H1 (cell line): Measurements from ENCODE around the gene TOGARAM1. TPM values are rescaled to one million over a fixed set of nuclear protein-coding genes. Genes with fewer than 3 reads are reported as not detected.

Source experiments
- CTCF ChIA-PET: fragments of 300-600 bp; sonication (Branson Sonifier 250); formaldehyde crosslinking; loops from one replicate; lab custom pipeline; 2021; ENCODE audit not compliant: partially characterized antibody; lab: Charles Lee
- POLR2A ChIA-PET: fragments of 300-600 bp; sonication (Branson Sonifier 250); formaldehyde crosslinking; loops from one replicate; lab custom pipeline; 2021; ENCODE audit warnings: inconsistent platforms; ENCODE audit not compliant: partially characterized antibody; lab: Charles Lee
- DNase-seq, 2 experiments: peaks; one replicate each; pipeline versions ENCODE4 v3.0.0 to v3.0.0-alpha.2; 2010 to 2022; ENCODE audit warnings: low spot score in 2 of 2, low read depth in 1 of 2, mixed read lengths in 1 of 2
- FAIRE-seq: peaks from 2 replicates; lab custom pipeline; 2011; peaks lifted over from hg19 to GRCh38; lab: Jason Lieb, UNC
- H2AFZ ChIP-seq: 2 replicates; pipeline ENCODE4 v1.8.1; 2012; ENCODE audit warnings: low read length, inconsistent platforms
- H2AK5ac ChIP-seq: 2 replicates; pipeline ENCODE4 v1.6.1; 2013; ENCODE audit warnings: low read depth, low read length
- H2BK120ac ChIP-seq: replicated peaks from 2 replicates; pipeline ENCODE3; 2013; ENCODE audit warnings: low read depth, low read length, inconsistent platforms
- H2BK12ac ChIP-seq: 2 replicates; pipeline ENCODE4 v1.6.1; 2013; ENCODE audit warnings: low read depth, low read length
- H2BK15ac ChIP-seq: 2 replicates; pipeline ENCODE4 v1.6.1; 2013; ENCODE audit warnings: low read length
- H2BK20ac ChIP-seq: 2 replicates; pipeline ENCODE4 v1.6.1; 2013; ENCODE audit warnings: low read length
- H2BK5ac ChIP-seq: 2 replicates; pipeline ENCODE4 v1.6.1; 2013; ENCODE audit warnings: low read depth, low read length
- H3K14ac ChIP-seq: 2 replicates; pipeline ENCODE4 v1.6.1; 2013; ENCODE audit warnings: inconsistent platforms; ENCODE audit not compliant: insufficient read length
- H3K18ac ChIP-seq: 2 replicates; pipeline ENCODE4 v1.6.1; 2013; ENCODE audit warnings: low read length; ENCODE audit errors: extremely low read depth
- H3K23ac ChIP-seq: 2 replicates; pipeline ENCODE4 v1.6.1; 2013; ENCODE audit warnings: inconsistent platforms; ENCODE audit not compliant: insufficient read length
- H3K23me2 ChIP-seq: 2 replicates; pipeline ENCODE4 v1.6.1; 2013; ENCODE audit warnings: low read depth, low read length
- H3K27ac ChIP-seq: 2 replicates; pipeline ENCODE4 v1.6.1; 2011; ENCODE audit warnings: low read depth, low read length, inconsistent platforms
- H3K27me3 ChIP-seq, 4 experiments: replicated peaks in 1 of 4; 1 replicate in 1 of 4; 2 replicates in 3 of 4; pipeline versions ENCODE4 v1.6.1 to v1.8.1; 2011 to 2013; ENCODE audit warnings: low read length in 3 of 4, mild to moderate bottlenecking in 3 of 4, inconsistent platforms in 2 of 4, mixed read lengths in 2 of 4, moderate library complexity in 1 of 4; ENCODE audit not compliant: control insufficient read depth in 3 of 4, insufficient read depth in 3 of 4; ENCODE audit errors: extremely low read depth in 1 of 4
- H3K36me3 ChIP-seq, 4 experiments: 2 replicates each; pipeline versions ENCODE4 v1.6.1 to v1.8.1; 2011 to 2013; ENCODE audit warnings: mild to moderate bottlenecking in 4 of 4, low read length in 3 of 4, moderate library complexity in 2 of 4, control low read depth in 1 of 4, inconsistent platforms in 1 of 4; ENCODE audit not compliant: insufficient read depth in 4 of 4, control insufficient read depth in 2 of 4
- H3K4ac ChIP-seq: replicated peaks from 2 replicates; pipeline ENCODE3; 2013; ENCODE audit warnings: low read length, low read depth, mixed read lengths, inconsistent platforms; ENCODE audit not compliant: insufficient read length
- H3K4me1 ChIP-seq, 4 experiments: replicated peaks in 1 of 4; 1 replicate in 1 of 4; 2 replicates in 3 of 4; pipeline versions ENCODE4 v1.6.1 to v1.8.1; 2011 to 2013; ENCODE audit warnings: low read length in 3 of 4, inconsistent platforms in 2 of 4, mixed read lengths in 1 of 4; ENCODE audit not compliant: insufficient read depth in 4 of 4, control insufficient read depth in 3 of 4
- H3K4me2 ChIP-seq, 2 experiments: 2 replicates each; pipeline versions ENCODE4 v1.6.1 to v1.8.1; 2011 to 2013; ENCODE audit warnings: low read depth in 2 of 2, low read length in 2 of 2, control low read depth in 1 of 2, inconsistent platforms in 1 of 2, mild to moderate bottlenecking in 1 of 2; ENCODE audit not compliant: insufficient read depth in 1 of 2
- H3K4me3 ChIP-seq, 4 experiments: fragments of 200-600, 300-600 bp in 1 of 4; sonication (generic), shearing (Covaris generic), sonication (Bioruptor Twin) in 1 of 4; 2 replicates each; pipeline versions ENCODE4 v1.5.1 to v1.8.1; 2011 to 2016; ENCODE audit warnings: low read length in 4 of 4, low read depth in 3 of 4, control low read depth in 2 of 4, inconsistent platforms in 2 of 4, mild to moderate bottlenecking in 2 of 4, mixed read lengths in 1 of 4, moderate library complexity in 1 of 4; ENCODE audit not compliant: insufficient read depth in 2 of 4; ENCODE audit errors: extremely low read depth in 1 of 4
- H3K56ac ChIP-seq: replicated peaks from 2 replicates; pipeline ENCODE3; 2013; ENCODE audit warnings: low read depth, mild to moderate bottlenecking, mixed read lengths, low read length, inconsistent platforms; ENCODE audit not compliant: insufficient read length
- H3K79me1 ChIP-seq: 2 replicates; pipeline ENCODE4 v1.6.1; 2013; ENCODE audit warnings: low read depth, low read length, control low read depth
- H3K79me2 ChIP-seq, 2 experiments: 2 replicates each; pipeline versions ENCODE4 v1.6.1 to v1.8.1; 2012 to 2013; ENCODE audit warnings: low read length in 2 of 2, mild to moderate bottlenecking in 2 of 2, inconsistent platforms in 1 of 2; ENCODE audit not compliant: insufficient read depth in 2 of 2, control insufficient read depth in 1 of 2
- H3K9ac ChIP-seq, 4 experiments: replicated peaks in 1 of 4; 1 replicate in 1 of 4; 2 replicates in 3 of 4; pipeline versions ENCODE4 v1.6.1 to v1.8.1; 2011 to 2013; ENCODE audit warnings: low read depth in 3 of 4, low read length in 3 of 4, control low read depth in 2 of 4, mild to moderate bottlenecking in 2 of 4, moderate library complexity in 2 of 4, inconsistent platforms in 1 of 4; ENCODE audit errors: extremely low read depth in 1 of 4
- H3K9me3 ChIP-seq, 2 experiments: 2 replicates each; pipeline versions ENCODE4 v1.6.1 to v1.8.1; 2012 to 2013; ENCODE audit warnings: mild to moderate bottlenecking in 2 of 2, moderate library complexity in 2 of 2, control low read depth in 1 of 2, inconsistent platforms in 1 of 2, low read depth in 1 of 2, low read length in 1 of 2, mixed read lengths in 1 of 2; ENCODE audit not compliant: insufficient read depth in 2 of 2
- H4K20me1 ChIP-seq, 2 experiments: replicated peaks in 1 of 2; 2 replicates each; pipeline versions ENCODE3 to v1.8.1; 2011 to 2013; ENCODE audit warnings: inconsistent platforms in 2 of 2, low read length in 2 of 2, mild to moderate bottlenecking in 1 of 2; ENCODE audit not compliant: insufficient read depth in 2 of 2, control insufficient read depth in 1 of 2
- H4K5ac ChIP-seq: 2 replicates; pipeline ENCODE4 v1.6.1; 2013; ENCODE audit warnings: low read length, low read depth, mixed read lengths, inconsistent platforms; ENCODE audit not compliant: insufficient read length
- H4K8ac ChIP-seq: 2 replicates; pipeline ENCODE4 v1.8.0; 2013; ENCODE audit warnings: mild to moderate bottlenecking, moderate library complexity, low read length, inconsistent platforms; ENCODE audit not compliant: insufficient read depth; ENCODE audit errors: extremely low read depth
- H4K91ac ChIP-seq: replicated peaks from 2 replicates; pipeline ENCODE3; 2013; ENCODE audit warnings: low read length, mixed read lengths, inconsistent platforms; ENCODE audit not compliant: insufficient read length
- ASH2L ChIP-seq: fragments of 200-600, 300-600 bp; sonication (generic); IDR thresholded peaks from one replicate; pipeline ENCODE4 v1.7.1; 2017; ENCODE audit warnings: low read length
- CEBPB ChIP-seq: IDR thresholded peaks from 2 replicates; pipeline ENCODE4 v1.6.1; 2012; ENCODE audit warnings: low read depth, low read length
- HDAC2 ChIP-seq, 2 experiments: fragments of 300-600 bp in 1 of 2; sonication (generic) in 1 of 2; IDR thresholded peaks; 2 replicates each; pipeline ENCODE4 v1.6.1; 2011 to 2012; ENCODE audit warnings: low read depth in 2 of 2, low read length in 2 of 2, mild to moderate bottlenecking in 2 of 2, moderate library complexity in 2 of 2, borderline replicate concordance in 1 of 2, inconsistent platforms in 1 of 2
- JUN ChIP-seq: IDR thresholded peaks from 2 replicates; pipeline ENCODE4 v1.6.1; 2011; ENCODE audit warnings: low read depth, mild to moderate bottlenecking, improper control_type of control experiment, low read length
- JUND ChIP-seq: IDR thresholded peaks from 2 replicates; pipeline ENCODE4 v1.6.1; 2011; ENCODE audit warnings: mild to moderate bottlenecking, improper control_type of control experiment, low read length
- KDM1A ChIP-seq: fragments of 200-600, 300-600 bp; sonication (generic); IDR thresholded peaks from 2 replicates; pipeline ENCODE4 v1.7.1; 2016; ENCODE audit warnings: mild to moderate bottlenecking, low read length, borderline replicate concordance
- MAFK ChIP-seq: IDR thresholded peaks from 2 replicates; pipeline ENCODE4 v1.6.1; 2012; ENCODE audit warnings: low read depth, mild to moderate bottlenecking, improper control_type of control experiment, low read length
- NANOG ChIP-seq: IDR thresholded peaks from 2 replicates; pipeline ENCODE4 v1.6.1; 2011; ENCODE audit warnings: low read length, low read depth, mild to moderate bottlenecking, inconsistent platforms; ENCODE audit not compliant: insufficient read depth, poor library complexity, severe bottlenecking
- SAP30 ChIP-seq: fragments of 300-600 bp; sonication (generic); IDR thresholded peaks from 2 replicates; pipeline ENCODE4 v1.7.1; 2012; ENCODE audit warnings: low read length, moderate library complexity, mild to moderate bottlenecking, inconsistent platforms; ENCODE audit not compliant: insufficient read depth, insufficient replicate concordance
- SP1 ChIP-seq: IDR thresholded peaks from 2 replicates; pipeline ENCODE4 v1.6.1; 2011; ENCODE audit warnings: low read depth, low read length
- TAF1 ChIP-seq: IDR thresholded peaks from 2 replicates; pipeline ENCODE4 v1.6.1; 2011; ENCODE audit warnings: mild to moderate bottlenecking, low read depth, low read length
- USF2 ChIP-seq: IDR thresholded peaks from 2 replicates; pipeline ENCODE4 v1.6.1; 2011; ENCODE audit warnings: low read length, improper control_type of control experiment
- ZNF274 ChIP-seq: IDR thresholded peaks from 2 replicates; pipeline ENCODE4 v1.7.0; 2012; ENCODE audit warnings: low read length, borderline replicate concordance; ENCODE audit errors: extremely low read depth
- WGBS, 2 experiments: shearing (Covaris generic) in 1 of 2; methylation state at CpG; one replicate each; pipeline versions ENCODE4 v1.1.6 to v1.1.7; 2013 to 2015; ENCODE audit warnings: low lambda C conversion rate in 2 of 2, mixed read lengths in 2 of 2, inconsistent platforms in 1 of 2, low coverage in 1 of 2, missing lambda C conversion rate in 1 of 2; ENCODE audit not compliant: insufficient replicate concordance in 2 of 2, insufficient coverage in 1 of 2, insufficient read length in 1 of 2; ENCODE audit errors: extremely low coverage in 1 of 2, missing lambda C conversion rate in 1 of 2; 5-methylcytosine and 5-hydroxymethylcytosine counted together
- polyA plus RNA-seq, 7 experiments: library from polyadenylated mRNA; depleted of rRNA in 3 of 7; stranded (reverse) in 5 of 7; unstranded in 2 of 7; fragments of >200 nt in 5 of 7; fragments of 200-250 nt in 2 of 7; gene quantifications; 1 replicate in 5 of 7; 2 replicates in 1 of 7; 4 replicates in 1 of 7; pipeline versions ENCODE4 v1.2.1 to v1.2.3, GENCODE V29; 2011 to 2013; ENCODE audit warnings: missing spikeins in 2 of 7, mixed read lengths in 2 of 7
- total RNA-seq: library from RNA; stranded (reverse); fragmentation: NEBNext Ultra II Directional; extraction: Animal tissue kit (Norgen Biotek cat#: 25700); gene quantifications from 2 replicates; pipeline ENCODE4 v1.2.1, GENCODE V29; 2021

Gene TOGARAM1
- total and polyA plus RNA-seq, 2 of the 8 experiments (the other 6 are each of a cell fraction or from before 2014, with no cell fraction given) = 2.5 to 6.8 TPM

- no peak for FAIRE-seq
- Histone ChIP-seq H3K4ac (no peak overlapping the region), H4K20me1 (no peaks in the 10 kb centered on the region), H4K91ac (no peak overlapping the region), H3K23me2 (no peaks in the 10 kb centered on the region), H3K36me3 (no peaks in the 10 kb centered on the region; a peak in 1 of 8 replicates), H3K79me2 (no peaks in the 10 kb centered on the region), H3K4me3 (no peak overlapping the region), H2AK5ac (no peak overlapping the region), H2BK5ac (no peak overlapping the region), H3K23ac (no peak overlapping the region), H3K9me3 (no peaks in the 10 kb centered on the region), H2BK12ac (no peak overlapping the region), H3K4me2 (no peak overlapping the region), H3K9ac (no peak overlapping the region), H2BK15ac (no peak overlapping the region), H3K14ac (no peak overlapping the region), H3K4me1 (no peaks in the 10 kb centered on the region), H3K27me3 (no peaks in the 10 kb centered on the region), H4K5ac (no peak overlapping the region), H2BK20ac (no peak overlapping the region), H2BK120ac (no peak overlapping the region), H4K8ac (no peak overlapping the region), H3K56ac (no peak overlapping the region), H2AFZ (no peak overlapping the region), H3K27ac (no peak overlapping the region), H3K18ac (no peak overlapping the region), H3K79me1 (peaks cover 3% of the 10 kb centered on the region; the same call in 1 of the 2 replicates)
- 77% methylated on average over 3 of the region's 3 CpGs; no CpG with 5 or more reads in 1 of the 2 experiments for WGBS, 2 experiments
- CTCF ChIA-PET = interaction anchor here (0.5 to 2.2 kb wide), 2 partner anchors 81 to 152 kb away, joined by 3 to 6 read pairs; no protein-coding TSS in a partner anchor
- POLR2A ChIA-PET = interaction anchor here (0.9 kb wide), 1 partner anchor 169 kb away, joined by 4 read pairs; a partner anchor contains a TSS
- no peak for DNase-seq
- TF ChIP-seq JUND (no peak), JUN (no peak), USF2 (no peak), NANOG (no peak), ZNF274 (no peak), KDM1A (no peak), TAF1 (no peak), ASH2L (no peak), SP1 (no peak), HDAC2 (IDR thresholded peaks at IDR 0.05; ENCODE audit: borderline replicate concordance in 1 of 2, low read depth in 2 of 2, low read length in 2 of 2) (no peak), SAP30 (no peak), CEBPB (no peak), MAFK (no peak)
Measured at GRCh38 chr14:45065540-45065939, 103.5 kb downstream of the TOGARAM1 start.
